GM12892 (cell line): ENCODE results near the gene MEI1.

Experiments
- POLR2A ChIP-seq: IDR thresholded peaks from 2 replicates; pipeline ENCODE4 v1.6.1; 2011; ENCODE audit warnings: low read depth, low read length, control low read depth
- POLR2AphosphoS5 ChIP-seq: IDR thresholded peaks from 2 replicates; pipeline ENCODE4 v1.6.1; 2011; ENCODE audit warnings: low read depth, low read length, control low read depth
- TAF1 ChIP-seq: IDR thresholded peaks from 2 replicates; pipeline ENCODE4 v1.6.1; 2011; ENCODE audit warnings: low read depth, mild to moderate bottlenecking, control low read depth, low read length, borderline replicate concordance

DNA sequence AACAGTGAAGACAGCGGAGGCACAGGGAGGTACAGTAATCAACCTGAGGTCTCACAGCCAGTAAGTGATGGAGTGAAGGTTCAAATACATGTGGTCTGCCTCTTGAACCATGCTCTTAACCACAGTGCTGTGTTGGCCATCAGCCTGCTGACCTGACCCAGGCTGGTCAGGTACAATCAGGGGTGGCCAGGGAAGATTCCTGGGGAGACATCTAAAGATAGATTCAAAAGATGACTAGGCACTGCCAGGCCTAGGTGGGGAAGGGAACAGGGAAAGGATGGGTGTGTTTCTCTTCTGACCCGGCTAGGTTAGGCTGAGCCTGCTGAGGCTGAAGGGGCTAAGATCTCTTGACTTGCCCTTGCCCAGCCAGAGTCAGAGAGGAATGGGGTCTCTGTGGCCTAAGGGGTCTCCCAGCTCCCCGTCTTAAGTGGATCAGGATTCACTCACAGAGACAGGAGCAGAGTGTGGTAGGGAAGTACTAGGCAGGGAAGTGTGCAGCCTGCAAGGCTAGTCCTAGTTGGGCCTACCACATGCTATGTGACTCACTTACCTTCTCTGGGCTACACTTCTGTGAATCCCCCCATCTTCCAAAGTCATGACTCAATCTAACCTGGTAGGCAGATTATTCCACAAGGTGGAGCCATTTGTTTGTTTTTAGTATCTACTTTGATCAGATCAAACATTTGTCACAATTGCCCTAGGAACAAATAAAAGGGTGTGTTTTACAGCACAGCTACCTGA is 123.2 kb downstream of the MEI1 start:
- no peak for TF ChIP-seq POLR2A
- no peak for TF ChIP-seq POLR2AphosphoS5
- no peak for TF ChIP-seq TAF1
